H1 (cell line): ENCODE data around the gene CAVIN1. TPM values are rescaled to one million over a fixed set of nuclear protein-coding genes. Genes with fewer than 3 reads are reported as not detected.

Experiments used
- CTCF ChIA-PET: fragments of 300-600 bp; sonication (Branson Sonifier 250); formaldehyde crosslinking; loops from one replicate; lab custom pipeline; 2021; ENCODE audit not compliant: partially characterized antibody; lab: Charles Lee
- POLR2A ChIA-PET: fragments of 300-600 bp; sonication (Branson Sonifier 250); formaldehyde crosslinking; loops from one replicate; lab custom pipeline; 2021; ENCODE audit warnings: inconsistent platforms; ENCODE audit not compliant: partially characterized antibody; lab: Charles Lee
- DNase-seq, 2 experiments: peaks; one replicate each; pipeline versions ENCODE4 v3.0.0 to v3.0.0-alpha.2; 2010 to 2022; ENCODE audit warnings: low spot score in 2 of 2, low read depth in 1 of 2, mixed read lengths in 1 of 2
- FAIRE-seq: peaks from 2 replicates; lab custom pipeline; 2011; peaks lifted over from hg19 to GRCh38; lab: Jason Lieb, UNC
- H2AFZ ChIP-seq: 2 replicates; pipeline ENCODE4 v1.8.1; 2012; ENCODE audit warnings: low read length, inconsistent platforms
- H2AK5ac ChIP-seq: 2 replicates; pipeline ENCODE4 v1.6.1; 2013; ENCODE audit warnings: low read depth, low read length
- H2BK120ac ChIP-seq: replicated peaks from 2 replicates; pipeline ENCODE3; 2013; ENCODE audit warnings: low read depth, low read length, inconsistent platforms
- H2BK12ac ChIP-seq: 2 replicates; pipeline ENCODE4 v1.6.1; 2013; ENCODE audit warnings: low read depth, low read length
- H2BK15ac ChIP-seq: 2 replicates; pipeline ENCODE4 v1.6.1; 2013; ENCODE audit warnings: low read length
- H2BK20ac ChIP-seq: 2 replicates; pipeline ENCODE4 v1.6.1; 2013; ENCODE audit warnings: low read length
- H2BK5ac ChIP-seq: 2 replicates; pipeline ENCODE4 v1.6.1; 2013; ENCODE audit warnings: low read depth, low read length
- H3K14ac ChIP-seq: 2 replicates; pipeline ENCODE4 v1.6.1; 2013; ENCODE audit warnings: inconsistent platforms; ENCODE audit not compliant: insufficient read length
- H3K18ac ChIP-seq: 2 replicates; pipeline ENCODE4 v1.6.1; 2013; ENCODE audit warnings: low read length; ENCODE audit errors: extremely low read depth
- H3K23ac ChIP-seq: 2 replicates; pipeline ENCODE4 v1.6.1; 2013; ENCODE audit warnings: inconsistent platforms; ENCODE audit not compliant: insufficient read length
- H3K23me2 ChIP-seq: 2 replicates; pipeline ENCODE4 v1.6.1; 2013; ENCODE audit warnings: low read depth, low read length
- H3K27ac ChIP-seq: 2 replicates; pipeline ENCODE4 v1.6.1; 2011; ENCODE audit warnings: low read depth, low read length, inconsistent platforms
- H3K27me3 ChIP-seq, 4 experiments: replicated peaks in 1 of 4; 1 replicate in 1 of 4; 2 replicates in 3 of 4; pipeline versions ENCODE4 v1.6.1 to v1.8.1; 2011 to 2013; ENCODE audit warnings: low read length in 3 of 4, mild to moderate bottlenecking in 3 of 4, inconsistent platforms in 2 of 4, mixed read lengths in 2 of 4, moderate library complexity in 1 of 4; ENCODE audit not compliant: control insufficient read depth in 3 of 4, insufficient read depth in 3 of 4; ENCODE audit errors: extremely low read depth in 1 of 4
- H3K36me3 ChIP-seq, 4 experiments: 2 replicates each; pipeline versions ENCODE4 v1.6.1 to v1.8.1; 2011 to 2013; ENCODE audit warnings: mild to moderate bottlenecking in 4 of 4, low read length in 3 of 4, moderate library complexity in 2 of 4, control low read depth in 1 of 4, inconsistent platforms in 1 of 4; ENCODE audit not compliant: insufficient read depth in 4 of 4, control insufficient read depth in 2 of 4
- H3K4ac ChIP-seq: replicated peaks from 2 replicates; pipeline ENCODE3; 2013; ENCODE audit warnings: low read length, low read depth, mixed read lengths, inconsistent platforms; ENCODE audit not compliant: insufficient read length
- H3K4me1 ChIP-seq, 4 experiments: replicated peaks in 1 of 4; 1 replicate in 1 of 4; 2 replicates in 3 of 4; pipeline versions ENCODE4 v1.6.1 to v1.8.1; 2011 to 2013; ENCODE audit warnings: low read length in 3 of 4, inconsistent platforms in 2 of 4, mixed read lengths in 1 of 4; ENCODE audit not compliant: insufficient read depth in 4 of 4, control insufficient read depth in 3 of 4
- H3K4me2 ChIP-seq, 2 experiments: 2 replicates each; pipeline versions ENCODE4 v1.6.1 to v1.8.1; 2011 to 2013; ENCODE audit warnings: low read depth in 2 of 2, low read length in 2 of 2, control low read depth in 1 of 2, inconsistent platforms in 1 of 2, mild to moderate bottlenecking in 1 of 2; ENCODE audit not compliant: insufficient read depth in 1 of 2
- H3K4me3 ChIP-seq, 4 experiments: fragments of 200-600, 300-600 bp in 1 of 4; sonication (generic), shearing (Covaris generic), sonication (Bioruptor Twin) in 1 of 4; 2 replicates each; pipeline versions ENCODE4 v1.5.1 to v1.8.1; 2011 to 2016; ENCODE audit warnings: low read length in 4 of 4, low read depth in 3 of 4, control low read depth in 2 of 4, inconsistent platforms in 2 of 4, mild to moderate bottlenecking in 2 of 4, mixed read lengths in 1 of 4, moderate library complexity in 1 of 4; ENCODE audit not compliant: insufficient read depth in 2 of 4; ENCODE audit errors: extremely low read depth in 1 of 4
- H3K56ac ChIP-seq: replicated peaks from 2 replicates; pipeline ENCODE3; 2013; ENCODE audit warnings: low read depth, mild to moderate bottlenecking, mixed read lengths, low read length, inconsistent platforms; ENCODE audit not compliant: insufficient read length
- H3K79me1 ChIP-seq: 2 replicates; pipeline ENCODE4 v1.6.1; 2013; ENCODE audit warnings: low read depth, low read length, control low read depth
- H3K79me2 ChIP-seq, 2 experiments: 2 replicates each; pipeline versions ENCODE4 v1.6.1 to v1.8.1; 2012 to 2013; ENCODE audit warnings: low read length in 2 of 2, mild to moderate bottlenecking in 2 of 2, inconsistent platforms in 1 of 2; ENCODE audit not compliant: insufficient read depth in 2 of 2, control insufficient read depth in 1 of 2
- H3K9ac ChIP-seq, 4 experiments: replicated peaks in 1 of 4; 1 replicate in 1 of 4; 2 replicates in 3 of 4; pipeline versions ENCODE4 v1.6.1 to v1.8.1; 2011 to 2013; ENCODE audit warnings: low read depth in 3 of 4, low read length in 3 of 4, control low read depth in 2 of 4, mild to moderate bottlenecking in 2 of 4, moderate library complexity in 2 of 4, inconsistent platforms in 1 of 4; ENCODE audit errors: extremely low read depth in 1 of 4
- H3K9me3 ChIP-seq, 2 experiments: 2 replicates each; pipeline versions ENCODE4 v1.6.1 to v1.8.1; 2012 to 2013; ENCODE audit warnings: mild to moderate bottlenecking in 2 of 2, moderate library complexity in 2 of 2, control low read depth in 1 of 2, inconsistent platforms in 1 of 2, low read depth in 1 of 2, low read length in 1 of 2, mixed read lengths in 1 of 2; ENCODE audit not compliant: insufficient read depth in 2 of 2
- H4K20me1 ChIP-seq, 2 experiments: replicated peaks in 1 of 2; 2 replicates each; pipeline versions ENCODE3 to v1.8.1; 2011 to 2013; ENCODE audit warnings: inconsistent platforms in 2 of 2, low read length in 2 of 2, mild to moderate bottlenecking in 1 of 2; ENCODE audit not compliant: insufficient read depth in 2 of 2, control insufficient read depth in 1 of 2
- H4K5ac ChIP-seq: 2 replicates; pipeline ENCODE4 v1.6.1; 2013; ENCODE audit warnings: low read length, low read depth, mixed read lengths, inconsistent platforms; ENCODE audit not compliant: insufficient read length
- H4K8ac ChIP-seq: 2 replicates; pipeline ENCODE4 v1.8.0; 2013; ENCODE audit warnings: mild to moderate bottlenecking, moderate library complexity, low read length, inconsistent platforms; ENCODE audit not compliant: insufficient read depth; ENCODE audit errors: extremely low read depth
- H4K91ac ChIP-seq: replicated peaks from 2 replicates; pipeline ENCODE3; 2013; ENCODE audit warnings: low read length, mixed read lengths, inconsistent platforms; ENCODE audit not compliant: insufficient read length
- ZNF274 ChIP-seq: IDR thresholded peaks from 2 replicates; pipeline ENCODE4 v1.7.0; 2012; ENCODE audit warnings: low read length, borderline replicate concordance; ENCODE audit errors: extremely low read depth
- WGBS, 2 experiments: shearing (Covaris generic) in 1 of 2; methylation state at CpG; one replicate each; pipeline versions ENCODE4 v1.1.6 to v1.1.7; 2013 to 2015; ENCODE audit warnings: low lambda C conversion rate in 2 of 2, mixed read lengths in 2 of 2, inconsistent platforms in 1 of 2, low coverage in 1 of 2, missing lambda C conversion rate in 1 of 2; ENCODE audit not compliant: insufficient replicate concordance in 2 of 2, insufficient coverage in 1 of 2, insufficient read length in 1 of 2; ENCODE audit errors: extremely low coverage in 1 of 2, missing lambda C conversion rate in 1 of 2; 5-methylcytosine and 5-hydroxymethylcytosine counted together
- polyA plus RNA-seq, 7 experiments: library from polyadenylated mRNA; depleted of rRNA in 3 of 7; stranded (reverse) in 5 of 7; unstranded in 2 of 7; fragments of >200 nt in 5 of 7; fragments of 200-250 nt in 2 of 7; gene quantifications; 1 replicate in 5 of 7; 2 replicates in 1 of 7; 4 replicates in 1 of 7; pipeline versions ENCODE4 v1.2.1 to v1.2.3, GENCODE V29; 2011 to 2013; ENCODE audit warnings: missing spikeins in 2 of 7, mixed read lengths in 2 of 7
- total RNA-seq: library from RNA; stranded (reverse); fragmentation: NEBNext Ultra II Directional; extraction: Animal tissue kit (Norgen Biotek cat#: 25700); gene quantifications from 2 replicates; pipeline ENCODE4 v1.2.1, GENCODE V29; 2021

Gene CAVIN1
- total and polyA plus RNA-seq, 2 of the 8 experiments (the other 6 are each of a cell fraction or from before 2014, with no cell fraction given) = 16.2 to 41.6 TPM

GRCh38 chr17:42429726-42430447 is 6.8 kb upstream of the CAVIN1 start:
- Histone ChIP-seq H4K91ac (no peak overlapping the region), H3K36me3 (no peaks in the 10 kb centered on the region), H3K4me2 (no peak overlapping the region), H2BK12ac (0 out of 2 replicates have a peak overlapping the region, but pooled peaks have one; percentile 27), H3K9ac (no peak overlapping the region; a peak in 1 of 7 replicates), H2AK5ac (no peak overlapping the region), H3K23ac (no peak overlapping the region), H2BK15ac (peak overlapping the region; percentile 72; the same call in 1 of the 2 replicates), H4K5ac (no peak overlapping the region), H2BK20ac (no peak overlapping the region), H3K4me1 (peaks cover 0 to 4% (median under 1%) of the 10 kb centered on the region in 4 experiments; a peak in 3 of 7 replicates), H4K20me1 (no peaks in the 10 kb centered on the region), H3K14ac (no peak overlapping the region), H3K27ac (no peak overlapping the region), H3K18ac (no peak overlapping the region), H3K79me1 (no peaks in the 10 kb centered on the region), H3K4me3 (no peak overlapping the region), H3K23me2 (no peaks in the 10 kb centered on the region; the same call in 1 of the 2 replicates), H3K9me3 (no peaks in the 10 kb centered on the region), H3K27me3 (no peaks in the 10 kb centered on the region), H3K4ac (no peak overlapping the region), H2AFZ (no peak overlapping the region), H3K79me2 (no peaks in the 10 kb centered on the region), H4K8ac (no peak overlapping the region), H2BK5ac (no peak overlapping the region), H2BK120ac (no peak overlapping the region), H3K56ac (no peak overlapping the region)
- DNase-seq = no peak
- POLR2A ChIA-PET = interaction anchor here (0.6 to 1.3 kb wide), 3 partner anchors 22 to 388 kb away, joined by 3 read pairs; no protein-coding TSS in a partner anchor
- 93% methylated on average over 3 of the region's 3 CpGs; no CpG with 5 or more reads in 1 of the 2 experiments for WGBS, 2 experiments
- TF ChIP-seq ZNF274 = no peak
- FAIRE-seq = no peak
- CTCF ChIA-PET = interaction anchor here (0.6 to 5.0 kb wide), 4 partner anchors 10 to 88 kb away, joined by 3 to 46 read pairs (median 6); no protein-coding TSS in a partner anchor
